OCI-LY3 (cell line): Measurements from ENCODE around the gene SOX13.
"Not testable (repeated sequence)": the region's sequence is repeated elsewhere in the genome, so short reads cannot be mapped to it uniquely, and the experiment has no call there.

Experiments used
- H2AFZ ChIP-seq: fragments of 200-600, 300-600 bp; shearing (Covaris generic); 2 replicates; pipeline ENCODE4 v1.6.0; 2014; ENCODE audit warnings: antibody characterized with exemption, low read depth, low read length
- H3K27ac ChIP-seq: fragments of 200-600, 300-600 bp; sonication (generic); 2 replicates; pipeline ENCODE4 v1.5.1; 2014; ENCODE audit warnings: mild to moderate bottlenecking, low read length, moderate library complexity, mixed read lengths
- H3K27me3 ChIP-seq: fragments of 200-600, 300-600 bp; sonication (generic); 2 replicates; pipeline ENCODE4 v1.6.1; 2014; ENCODE audit warnings: low read depth, low read length, mixed read lengths
- H3K36me3 ChIP-seq: fragments of 200-600, 300-600 bp; sonication (generic); replicated peaks from 2 replicates; pipeline ENCODE3; 2014; ENCODE audit warnings: low read depth, low read length, mixed read lengths
- H3K4me1 ChIP-seq: fragments of 300-600, 200-600 bp; sonication (generic); 2 replicates; pipeline ENCODE4 v1.6.1; 2014; ENCODE audit warnings: low read length, mixed read lengths
- H3K4me2 ChIP-seq: fragments of 200-600, 300-600 bp; sonication (generic); 2 replicates; pipeline ENCODE4 v1.6.1; 2014; ENCODE audit warnings: low read length, mixed read lengths
- H3K4me3 ChIP-seq: fragments of 300-600, 200-600 bp; sonication (generic); 2 replicates; pipeline ENCODE4 v1.5.1; 2014; ENCODE audit warnings: antibody characterized with exemption, mild to moderate bottlenecking, low read length, moderate library complexity
- H3K79me2 ChIP-seq: fragments of 300-600, 200-600 bp; shearing (Covaris generic); 2 replicates; pipeline ENCODE4 v1.6.1; 2014; ENCODE audit warnings: mild to moderate bottlenecking, low read length, mixed read lengths
- H3K9ac ChIP-seq: fragments of 300-600, 200-600 bp; shearing (Covaris generic); 2 replicates; pipeline ENCODE4 v1.6.0; 2014; ENCODE audit warnings: mild to moderate bottlenecking, low read length, moderate library complexity
- H3K9me3 ChIP-seq: fragments of 200-600, 300-600 bp; shearing (Covaris generic); 2 replicates; pipeline ENCODE4 v1.6.1; 2014; ENCODE audit warnings: low read length, mixed read lengths; ENCODE audit not compliant: insufficient read depth
- H4K20me1 ChIP-seq: fragments of 200-600, 300-600 bp; sonication (generic); 2 replicates; pipeline ENCODE4 v1.6.1; 2016; ENCODE audit warnings: low read length, mixed read lengths; ENCODE audit not compliant: insufficient read depth
- CTCF ChIP-seq: fragments of 200-600, 300-600 bp; sonication (generic); IDR thresholded peaks from 2 replicates; pipeline ENCODE4 v1.5.1; 2014; ENCODE audit warnings: antibody characterized with exemption, low read length, low read depth
- EZH2phosphoT487 ChIP-seq: fragments of 200-600 bp; shearing (Covaris generic); IDR thresholded peaks from 2 replicates; pipeline ENCODE4 v1.6.1; 2018; ENCODE audit warnings: antibody characterized with exemption, mixed run types, low read depth

SOX13 gene

DNA sequence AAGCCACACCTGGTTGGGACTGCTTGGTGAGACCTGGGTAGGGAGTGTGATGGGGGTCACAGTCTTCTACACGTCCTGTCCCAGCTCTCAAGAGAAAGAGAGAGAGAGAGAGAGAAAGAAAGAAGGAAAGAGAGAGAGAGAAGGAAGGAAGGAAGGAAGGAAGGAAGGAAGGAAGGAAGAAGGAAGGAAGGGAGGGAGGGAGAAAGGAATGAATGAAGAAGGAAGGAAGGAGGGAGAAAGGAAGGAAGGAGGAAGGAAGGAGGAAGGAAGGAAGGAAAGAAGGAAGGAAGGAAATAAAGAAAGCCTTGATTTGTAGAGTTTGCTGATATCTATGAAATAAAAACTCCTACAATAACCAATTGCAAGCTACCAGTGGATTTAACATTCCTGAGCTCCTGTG is 28.5 kb upstream of the SOX13 start:
- Histone ChIP-seq H3K27ac (no peak overlapping the region), H3K4me3 (no peak overlapping the region), H3K9ac (no peak overlapping the region), H3K9me3 (no peaks in the 10 kb centered on the region), H3K36me3 (no peaks in the 10 kb centered on the region), H2AFZ (no peak overlapping the region), H3K4me1 (no peaks in the 10 kb centered on the region), H4K20me1 (no peaks in the 10 kb centered on the region), H3K4me2 (no peak overlapping the region), H3K27me3 (0 out of 2 replicates have a peak, but pooled peaks cover 4% of the 10 kb centered on the region), H3K79me2 (no peaks in the 10 kb centered on the region)
- TF ChIP-seq CTCF (no peak), EZH2phosphoT487 (no peak)

- Histone ChIP-seq H2AFZ (no peak overlapping the region), H3K4me3 (no peak overlapping the region), H3K4me2 (no peak overlapping the region), H3K9ac (no peak overlapping the region), H4K20me1 (no peaks in the 10 kb centered on the region), H3K79me2 (no peaks in the 10 kb centered on the region), H3K27ac (no peak overlapping the region), H3K36me3 (no peaks in the 10 kb centered on the region), H3K9me3 (no peaks in the 10 kb centered on the region), H3K4me1 (no peaks in the 10 kb centered on the region), H3K27me3 (0 out of 2 replicates have a peak, but pooled peaks cover 4% of the 10 kb centered on the region)
- no peak for TF ChIP-seq EZH2phosphoT487
- TF ChIP-seq CTCF, result no peak
These were observed 27.5 kb upstream of the SOX13 start for GRCh38 chr1:204045430-204045829.

DNA sequence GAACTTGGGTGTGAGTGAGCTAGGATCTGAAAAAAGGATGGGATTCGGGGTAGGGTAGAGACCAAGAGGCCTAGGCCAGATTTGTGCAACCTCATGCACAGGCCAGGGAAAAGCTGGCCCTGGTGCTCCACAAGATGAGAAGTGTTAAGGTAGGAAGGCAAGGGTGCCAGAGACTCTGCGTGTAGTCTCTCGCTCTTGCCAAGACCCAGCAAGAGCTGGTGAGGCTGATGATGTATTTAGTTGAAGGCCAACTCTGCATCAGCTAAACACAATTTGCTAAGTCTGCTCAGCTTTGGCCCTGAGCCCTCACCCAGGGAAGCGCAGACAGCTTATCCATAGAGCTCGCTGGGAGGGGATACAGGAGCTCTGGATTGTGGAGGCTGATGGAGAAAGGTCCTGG is 26.6 kb upstream of the SOX13 start:
- H3K27me3 ChIP-seq, result 0 out of 2 replicates have a peak, but pooled peaks cover 4% of the 10 kb centered on the region
- no peak overlapping the region for H3K9ac ChIP-seq
- H4K20me1 ChIP-seq, result no peaks in the 10 kb centered on the region
- no peak overlapping the region for H2AFZ ChIP-seq
- no peaks in the 10 kb centered on the region for H3K36me3 ChIP-seq
- no peak overlapping the region for H3K4me2 ChIP-seq
- H3K4me1 ChIP-seq, result no peaks in the 10 kb centered on the region
- no peak overlapping the region for H3K27ac ChIP-seq
- no peaks in the 10 kb centered on the region for H3K79me2 ChIP-seq
- H3K4me3 ChIP-seq, result no peak overlapping the region
- H3K9me3 ChIP-seq, result no peaks in the 10 kb centered on the region
- TF ChIP-seq CTCF (no peak), EZH2phosphoT487 (no peak)

- not testable (repeated sequence) for H3K27ac ChIP-seq, H3K36me3 ChIP-seq, H4K20me1 ChIP-seq
These were observed 24.1 kb upstream of the SOX13 start for GRCh38 chr1:204048796-204049195.

GRCh38 chr1:204051258-204051657 is 21.7 kb upstream of the SOX13 start:
- H3K9ac ChIP-seq, result no peak overlapping the region

More at GRCh38 chr1:204048796-204049195, 24.1 kb upstream of the SOX13 start:
- not testable (repeated sequence) for H3K4me3 ChIP-seq, H3K9ac ChIP-seq, H3K9me3 ChIP-seq, H3K4me1 ChIP-seq, H2AFZ ChIP-seq, H3K79me2 ChIP-seq, H3K4me2 ChIP-seq, H3K27me3 ChIP-seq

More at GRCh38 chr1:204051258-204051657, 21.7 kb upstream of the SOX13 start:
- Histone ChIP-seq H3K27me3 (no peaks in the 10 kb centered on the region; the same call in 1 of the 2 replicates), H3K27ac (no peak overlapping the region), H2AFZ (no peak overlapping the region), H3K4me3 (no peak overlapping the region), H3K79me2 (no peaks in the 10 kb centered on the region), H3K4me1 (no peaks in the 10 kb centered on the region), H3K9me3 (no peaks in the 10 kb centered on the region), H4K20me1 (no peaks in the 10 kb centered on the region), H3K36me3 (no peaks in the 10 kb centered on the region), H3K4me2 (no peak overlapping the region)
- TF ChIP-seq CTCF (no peak), EZH2phosphoT487 (no peak)
